ENCODE results near the gene POLG2.

POLG2 gene

GRCh38 chr17:64535357-64535756, 38.5 kb upstream of the POLG2 start:
- TF ChIP-seq ZFX (IDR thresholded peaks at IDR 0.05; ENCODE audit: borderline replicate concordance), result no peak
- TF ChIP-seq, protein P1, sequence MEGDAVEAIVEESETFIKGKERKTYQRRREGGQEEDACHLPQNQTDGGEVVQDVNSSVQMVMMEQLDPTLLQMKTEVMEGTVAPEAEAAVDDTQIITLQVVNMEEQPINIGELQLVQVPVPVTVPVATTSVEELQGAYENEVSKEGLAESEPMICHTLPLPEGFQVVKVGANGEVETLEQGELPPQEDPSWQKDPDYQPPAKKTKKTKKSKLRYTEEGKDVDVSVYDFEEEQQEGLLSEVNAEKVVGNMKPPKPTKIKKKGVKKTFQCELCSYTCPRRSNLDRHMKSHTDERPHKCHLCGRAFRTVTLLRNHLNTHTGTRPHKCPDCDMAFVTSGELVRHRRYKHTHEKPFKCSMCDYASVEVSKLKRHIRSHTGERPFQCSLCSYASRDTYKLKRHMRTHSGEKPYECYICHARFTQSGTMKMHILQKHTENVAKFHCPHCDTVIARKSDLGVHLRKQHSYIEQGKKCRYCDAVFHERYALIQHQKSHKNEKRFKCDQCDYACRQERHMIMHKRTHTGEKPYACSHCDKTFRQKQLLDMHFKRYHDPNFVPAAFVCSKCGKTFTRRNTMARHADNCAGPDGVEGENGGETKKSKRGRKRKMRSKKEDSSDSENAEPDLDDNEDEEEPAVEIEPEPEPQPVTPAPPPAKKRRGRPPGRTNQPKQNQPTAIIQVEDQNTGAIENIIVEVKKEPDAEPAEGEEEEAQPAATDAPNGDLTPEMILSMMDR (IDR thresholded peaks at IDR 0.05), result no peak
- H3K27ac ChIP-seq, result no peak overlapping the region

DNA sequence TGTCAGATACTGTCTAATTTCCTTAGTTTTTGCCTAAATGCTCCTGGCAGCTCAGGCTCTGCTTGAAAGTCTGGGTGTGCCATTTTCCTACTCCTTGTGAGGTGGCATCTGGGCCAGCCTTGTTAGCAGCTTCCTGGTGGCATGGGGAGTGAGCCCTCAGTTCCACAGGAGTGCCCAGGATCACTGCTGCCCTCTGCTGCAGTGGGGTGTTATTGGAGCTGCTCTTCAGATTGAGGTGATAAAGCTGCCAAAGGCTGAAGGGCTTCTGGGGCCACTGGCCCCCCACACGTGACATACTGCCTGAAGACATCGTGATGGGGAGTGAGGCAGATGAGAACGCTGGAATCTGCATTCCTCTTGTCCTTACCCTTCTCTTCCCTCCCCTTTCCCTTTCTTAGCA, 37.3 kb upstream of the POLG2 start:
- TF ChIP-seq, protein P1 (IDR thresholded peaks at IDR 0.05), result no peak
- no peak for TF ChIP-seq ZFX (IDR thresholded peaks at IDR 0.05; ENCODE audit: borderline replicate concordance)
- no peak overlapping the region for H3K27ac ChIP-seq

- TF ChIP-seq, protein P1 (IDR thresholded peaks at IDR 0.05), result no peak
- no peak for TF ChIP-seq ZFX (IDR thresholded peaks at IDR 0.05; ENCODE audit: borderline replicate concordance)
- no peak overlapping the region for H3K27ac ChIP-seq
Measured at GRCh38 chr17:64533784-64534183, 36.9 kb upstream of the POLG2 start.

DNA sequence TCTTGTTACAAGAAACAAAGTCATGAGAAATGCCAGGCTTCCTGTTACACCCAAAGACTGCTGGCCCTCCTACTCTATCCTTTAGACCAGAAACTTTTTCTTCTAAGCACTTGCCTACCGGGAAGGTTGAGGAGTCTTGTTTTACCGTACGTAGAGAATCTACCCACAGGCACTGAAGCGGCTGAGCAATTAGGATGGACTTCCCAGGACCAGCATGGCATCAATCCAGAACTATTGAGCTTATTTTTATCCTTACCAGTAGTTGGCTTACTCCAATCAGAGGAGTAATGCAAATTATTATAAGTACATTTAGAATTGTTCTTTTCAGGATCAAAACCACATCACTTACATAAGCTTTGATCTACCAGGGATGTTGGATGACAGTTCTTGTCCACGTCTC, 35.6 kb upstream of the POLG2 start:
- TF ChIP-seq ZFX (IDR thresholded peaks at IDR 0.05; ENCODE audit: borderline replicate concordance), result no peak
- TF ChIP-seq, protein P1 (IDR thresholded peaks at IDR 0.05), result no peak
- H3K27ac ChIP-seq, result no peak overlapping the region

- TF ChIP-seq, protein P1 (IDR thresholded peaks at IDR 0.05), result no peak
- TF ChIP-seq ZFX (IDR thresholded peaks at IDR 0.05; ENCODE audit: borderline replicate concordance), result no peak
Measured at GRCh38 chr17:64531955-64532371, 35.1 kb upstream of the POLG2 start.

DNA sequence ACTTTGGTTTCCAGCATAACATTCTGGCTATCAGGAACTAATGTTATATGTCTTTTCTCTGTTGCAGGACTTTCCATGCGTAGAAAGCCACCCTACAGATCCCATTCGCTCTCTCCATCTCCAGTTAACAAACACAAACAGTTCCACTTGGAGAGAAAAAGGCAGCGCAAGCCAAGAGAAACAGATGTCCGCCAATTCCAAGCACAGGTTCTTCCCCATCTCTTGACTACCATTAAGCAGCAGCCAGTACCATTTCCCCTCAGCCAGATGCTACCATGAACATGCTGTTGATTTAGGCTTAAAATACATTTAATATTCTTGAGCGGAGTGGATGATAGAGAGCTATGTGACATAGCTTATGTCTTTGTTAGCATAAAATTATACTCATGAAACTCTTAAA, 32.4 kb upstream of the POLG2 start:
- H3K27ac ChIP-seq, result no peak overlapping the region
- TF ChIP-seq ZFX (IDR thresholded peaks at IDR 0.05; ENCODE audit: borderline replicate concordance), result no peak
- TF ChIP-seq, protein P1 (IDR thresholded peaks at IDR 0.05), result no peak

More at GRCh38 chr17:64531955-64532371, 35.1 kb upstream of the POLG2 start:
- H3K27ac ChIP-seq, result no peak overlapping the region

DNA sequence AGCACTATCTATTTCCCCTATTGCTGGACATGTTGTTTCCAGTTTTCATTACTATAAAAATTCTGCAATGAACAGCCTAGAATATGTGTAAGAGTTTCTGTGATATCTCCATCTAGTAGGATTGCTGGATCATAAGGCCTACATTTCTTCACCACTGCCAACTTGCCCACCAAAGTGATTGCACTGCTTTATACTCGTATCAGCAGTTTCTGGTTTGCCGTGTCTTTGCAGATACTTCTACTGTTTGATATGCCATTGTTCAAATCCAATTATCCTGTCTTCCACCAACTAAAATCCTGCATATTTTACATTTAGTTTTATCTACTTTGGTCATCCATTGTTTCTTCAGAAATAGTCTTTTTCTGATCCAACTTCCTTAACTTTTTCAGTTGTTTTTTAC, 31.1 kb upstream of the POLG2 start:
- H3K27ac ChIP-seq, result no peak overlapping the region
- TF ChIP-seq ZFX (IDR thresholded peaks at IDR 0.05; ENCODE audit: borderline replicate concordance), result no peak
- TF ChIP-seq, protein P1 (IDR thresholded peaks at IDR 0.05), result no peak
